ENCODE results near the gene NFKBIB. TPM values are rescaled to one million over a fixed set of nuclear protein-coding genes. Genes with fewer than 3 reads are reported as not detected.
"Not testable (repeated sequence)": the region's sequence is repeated elsewhere in the genome, so short reads cannot be mapped to it uniquely, and the experiment has no call there.

The NFKBIB gene
- total RNA-seq, 1 donor, result 12.7 TPM

- Histone ChIP-seq H2AFZ (ENCODE audit: low read length) (peak overlapping the region; percentile 67), H3K4me3 (ENCODE audit: insufficient read depth, low read length) (peak overlapping the region; percentile 88), H4K20me1 (ENCODE audit: insufficient read depth, low read length) (peaks cover 24% of the 10 kb centered on the region), H3K4me1 (ENCODE audit: insufficient read depth, low read length) (peaks cover 27% of the 10 kb centered on the region), H3K36me3 (ENCODE audit: insufficient read depth, low read length) (peaks cover 19% of the 10 kb centered on the region), H3K27ac (ENCODE audit: low read depth, low read length) (peak overlapping the region; percentile 87), H3K27me3 (ENCODE audit: insufficient read depth, low read length) (no peaks in the 10 kb centered on the region), H3K79me2 (ENCODE audit: insufficient read depth, low read length) (peaks cover 25% of the 10 kb centered on the region), H3K4me2 (ENCODE audit: insufficient read depth, low read length) (peak overlapping the region; percentile 96), H3K9me3 (ENCODE audit: low read depth, low read length) (no peaks in the 10 kb centered on the region)
- peak; percentile 100 for DNase-seq (ENCODE audit: insufficient read length, low spot score, missing footprints)
- no peak for TF ChIP-seq CTCF (IDR thresholded peaks at IDR 0.05; ENCODE audit: extremely low read depth, low read depth, low read length)
Observed at GRCh38 chr19:38851622-38852230, 48.0 kb upstream of the NFKBIB start.

GRCh38 chr19:38852231-38853044 lies 47.3 kb upstream of the NFKBIB start:
- Histone ChIP-seq H3K4me1 (ENCODE audit: insufficient read depth, low read length) (peaks cover 29% of the 10 kb centered on the region), H3K27me3 (ENCODE audit: insufficient read depth, low read length) (no peaks in the 10 kb centered on the region), H3K36me3 (ENCODE audit: insufficient read depth, low read length) (peaks cover 12% of the 10 kb centered on the region), H3K27ac (ENCODE audit: low read depth, low read length) (peak overlapping the region; percentile 87), H2AFZ (ENCODE audit: low read length) (peak overlapping the region; percentile 91), H3K79me2 (ENCODE audit: insufficient read depth, low read length) (peaks cover 18% of the 10 kb centered on the region), H3K4me3 (ENCODE audit: insufficient read depth, low read length) (peak overlapping the region; percentile 88), H3K9me3 (ENCODE audit: low read depth, low read length) (no peaks in the 10 kb centered on the region), H4K20me1 (ENCODE audit: insufficient read depth, low read length) (peaks cover 17% of the 10 kb centered on the region), H3K4me2 (ENCODE audit: insufficient read depth, low read length) (peak overlapping the region; percentile 96)
- TF ChIP-seq CTCF (IDR thresholded peaks at IDR 0.05; ENCODE audit: extremely low read depth, low read depth, low read length), result no peak
- DNase-seq (ENCODE audit: insufficient read length, low spot score, missing footprints), result peak; percentile 98

GRCh38 chr19:38853214-38853613 lies 46.6 kb upstream of the NFKBIB start:
- TF ChIP-seq CTCF (IDR thresholded peaks at IDR 0.05; ENCODE audit: extremely low read depth, low read depth, low read length), result no peak
- Histone ChIP-seq H3K27ac (ENCODE audit: low read depth, low read length) (peak overlapping the region; percentile 87), H3K27me3 (ENCODE audit: insufficient read depth, low read length) (no peaks in the 10 kb centered on the region), H3K4me1 (ENCODE audit: insufficient read depth, low read length) (peaks cover 24% of the 10 kb centered on the region), H4K20me1 (ENCODE audit: insufficient read depth, low read length) (peaks cover 9% of the 10 kb centered on the region), H3K4me2 (ENCODE audit: insufficient read depth, low read length) (peak overlapping the region; percentile 96), H3K9me3 (ENCODE audit: low read depth, low read length) (no peaks in the 10 kb centered on the region), H3K79me2 (ENCODE audit: insufficient read depth, low read length) (peaks cover 10% of the 10 kb centered on the region), H3K36me3 (ENCODE audit: insufficient read depth, low read length) (peaks cover 4% of the 10 kb centered on the region), H2AFZ (ENCODE audit: low read length) (peak overlapping the region; percentile 91), H3K4me3 (ENCODE audit: insufficient read depth, low read length) (peak overlapping the region; percentile 88)
- DNase-seq (ENCODE audit: insufficient read length, low spot score, missing footprints), result no peak

- peaks cover 17% of the 10 kb centered on the region for H3K4me1 ChIP-seq (ENCODE audit: insufficient read depth, low read length)
- H3K79me2 ChIP-seq (ENCODE audit: insufficient read depth, low read length); H3K4me3 ChIP-seq (ENCODE audit: insufficient read depth, low read length); H3K4me2 ChIP-seq (ENCODE audit: insufficient read depth, low read length); H2AFZ ChIP-seq (ENCODE audit: low read length); H3K36me3 ChIP-seq (ENCODE audit: insufficient read depth, low read length); DNase-seq (ENCODE audit: insufficient read length, low spot score, missing footprints); H3K27ac ChIP-seq (ENCODE audit: low read depth, low read length); H3K27me3 ChIP-seq (ENCODE audit: insufficient read depth, low read length); H4K20me1 ChIP-seq (ENCODE audit: insufficient read depth, low read length); H3K9me3 ChIP-seq (ENCODE audit: low read depth, low read length): not testable (repeated sequence)
Observed at GRCh38 chr19:38854961-38855360, 44.8 kb upstream of the NFKBIB start.

GRCh38 chr19:38855751-38856150 lies 44.0 kb upstream of the NFKBIB start:
- not testable (repeated sequence) for H4K20me1 ChIP-seq (ENCODE audit: insufficient read depth, low read length); H3K27ac ChIP-seq (ENCODE audit: low read depth, low read length); H3K9me3 ChIP-seq (ENCODE audit: low read depth, low read length); H3K36me3 ChIP-seq (ENCODE audit: insufficient read depth, low read length); H2AFZ ChIP-seq (ENCODE audit: low read length); H3K79me2 ChIP-seq (ENCODE audit: insufficient read depth, low read length); DNase-seq (ENCODE audit: insufficient read length, low spot score, missing footprints); H3K4me2 ChIP-seq (ENCODE audit: insufficient read depth, low read length); H3K27me3 ChIP-seq (ENCODE audit: insufficient read depth, low read length); H3K4me3 ChIP-seq (ENCODE audit: insufficient read depth, low read length)
- peaks cover 15% of the 10 kb centered on the region for H3K4me1 ChIP-seq (ENCODE audit: insufficient read depth, low read length)

All from osteoblast (primary cell).